Hippocampal formation (tissue), 2 donors: ENCODE measurements around the gene COL24A1.
"Not testable (repeated sequence)": the region's sequence is repeated elsewhere in the genome, so short reads cannot be mapped to it uniquely, and the experiment has no call there.

ENCODE experiments used
- DNase-seq, 2 donors: peaks; one replicate each; lab custom pipeline; 2025; lab: John Stamatoyannopoulos, UW

The COL24A1 gene

DNA sequence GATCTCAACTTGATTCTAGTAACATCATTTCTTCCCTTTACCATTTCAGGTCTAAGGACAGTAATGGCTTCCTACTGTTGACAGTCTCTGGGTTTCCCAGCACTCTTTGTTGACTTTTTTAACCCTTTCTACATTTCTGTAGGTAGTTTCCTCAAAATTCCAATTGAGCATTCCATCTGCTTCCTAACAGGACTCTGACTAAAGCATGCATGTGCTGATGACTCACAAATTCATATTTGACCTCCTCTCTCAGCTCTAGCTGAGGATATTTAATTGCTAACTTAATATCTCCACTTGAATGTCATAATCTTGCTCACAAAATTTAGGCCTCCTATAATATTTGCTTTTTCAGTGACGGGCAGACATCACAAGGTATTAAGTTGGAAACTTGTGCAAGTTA, 355.1 kb downstream of the COL24A1 start:
- no peak for DNase-seq

GRCh38 chr1:85799737-85800136, 356.8 kb downstream of the COL24A1 start:
- no peak for DNase-seq

GRCh38 chr1:85798419-85798818, 358.2 kb downstream of the COL24A1 start:
- DNase-seq, result no peak

- not testable (repeated sequence) for DNase-seq
Observed at GRCh38 chr1:85777021-85777420, 379.6 kb downstream of the COL24A1 start.

- no peak for DNase-seq
Observed at GRCh38 chr1:85762804-85763203, 393.8 kb downstream of the COL24A1 start.

DNA sequence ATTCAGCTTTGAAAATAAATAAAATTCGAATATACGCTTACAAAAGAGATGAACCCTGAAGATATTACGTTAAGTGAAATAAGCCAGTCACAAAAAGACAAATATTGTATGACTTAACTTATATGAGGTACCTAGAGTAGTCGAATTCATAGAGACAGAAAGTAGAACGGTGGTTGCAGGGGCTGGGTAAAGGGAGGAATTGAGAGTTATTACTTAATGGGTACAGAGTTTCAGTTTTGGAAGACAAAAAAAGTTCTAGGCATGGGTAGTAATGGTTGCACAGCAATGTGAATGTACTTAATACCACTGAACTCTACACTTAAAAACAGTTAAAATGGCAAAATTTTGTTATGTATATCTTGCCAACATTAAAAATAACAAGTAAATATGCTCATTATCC, 399.7 kb downstream of the COL24A1 start:
- DNase-seq, result no peak

- no peak for DNase-seq
Observed at GRCh38 chr1:85748120-85748519, 408.5 kb downstream of the COL24A1 start.

GRCh38 chr1:85746777-85747176, 409.8 kb downstream of the COL24A1 start:
- no peak for DNase-seq

GRCh38 chr1:85743814-85744213, 412.8 kb downstream of the COL24A1 start:
- no peak for DNase-seq

DNA sequence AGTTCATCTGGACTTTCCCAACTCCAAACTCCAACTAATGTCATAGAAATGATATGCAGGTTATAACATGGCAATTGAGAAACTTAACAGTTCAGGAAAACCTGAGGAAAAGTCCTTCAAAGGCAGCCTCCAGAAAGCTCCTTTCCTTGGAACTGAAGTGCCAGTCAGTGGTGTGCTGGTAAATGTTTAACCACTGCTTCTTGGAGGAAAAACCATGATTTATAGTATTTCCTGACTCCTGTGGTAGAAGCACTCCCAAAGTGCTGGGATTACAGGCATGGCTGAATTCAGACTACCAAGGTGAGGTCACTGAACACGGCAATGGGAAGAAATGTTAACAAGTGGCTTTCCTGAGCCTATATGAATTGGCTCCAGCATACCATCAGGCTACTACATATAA, 421.6 kb downstream of the COL24A1 start:
- DNase-seq, result no peak

DNA sequence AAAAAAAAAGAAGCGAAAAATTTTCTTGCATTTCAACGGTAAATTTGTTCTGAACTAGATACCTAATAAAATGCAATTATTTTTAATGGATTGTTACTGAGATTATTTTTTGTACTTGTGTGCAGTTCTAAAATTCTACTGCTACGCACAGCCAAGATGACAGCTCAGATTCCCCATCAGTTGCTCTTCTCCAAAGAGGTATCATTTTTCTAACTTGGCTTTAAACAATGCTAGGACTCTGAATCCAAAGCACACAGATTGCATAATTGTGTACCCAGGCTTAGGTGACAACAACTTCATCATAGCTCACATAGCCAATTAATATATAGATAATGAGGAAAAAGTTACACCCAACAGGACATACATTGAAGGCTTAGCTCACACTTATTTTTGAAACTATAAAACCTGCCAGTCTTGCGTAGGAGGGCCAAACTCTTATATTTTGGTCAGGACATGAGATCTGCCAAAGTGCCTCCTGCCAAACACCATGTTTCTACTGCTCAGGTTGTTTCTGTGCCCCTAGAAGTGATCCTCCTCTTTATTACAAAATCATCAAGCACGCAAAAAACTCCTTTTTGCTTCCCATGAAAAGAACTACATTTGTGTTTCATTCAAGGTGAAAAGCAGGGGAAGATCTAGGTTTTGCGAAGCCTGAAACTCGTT, 437.8 kb downstream of the COL24A1 start:
- no peak for DNase-seq

GRCh38 chr1:85714418-85715114, 442.0 kb downstream of the COL24A1 start:
- not testable (repeated sequence) for DNase-seq

DNA sequence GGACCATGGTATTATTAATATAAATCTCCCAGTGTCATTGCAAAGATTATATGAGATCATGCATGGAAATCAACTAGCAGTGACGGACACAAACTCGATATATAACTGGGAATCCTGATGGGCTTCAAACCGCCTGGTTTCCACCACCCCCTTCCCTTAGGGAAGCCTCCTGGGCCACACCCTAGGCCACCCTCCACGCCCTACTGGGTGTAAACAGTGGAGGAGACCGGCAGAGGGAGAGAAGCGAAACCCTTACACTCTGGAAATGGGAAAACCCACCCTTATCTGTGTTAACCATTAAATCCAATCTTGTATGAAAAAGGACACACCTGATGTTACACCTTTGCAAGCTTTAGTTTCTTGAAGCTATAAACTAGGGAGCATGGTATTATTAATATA, 447.7 kb downstream of the COL24A1 start:
- DNase-seq, result no peak

- DNase-seq, result peak; percentile 78 to 89
Observed at GRCh38 chr1:85707990-85708828, 448.4 kb downstream of the COL24A1 start, which contains the start of gene ZNHIT6. Gene ZNHIT6, minus strand, starts transcription at chr1:85708433. Its CDS starts 149 bp downstream, at chr1:85708284.

DNA sequence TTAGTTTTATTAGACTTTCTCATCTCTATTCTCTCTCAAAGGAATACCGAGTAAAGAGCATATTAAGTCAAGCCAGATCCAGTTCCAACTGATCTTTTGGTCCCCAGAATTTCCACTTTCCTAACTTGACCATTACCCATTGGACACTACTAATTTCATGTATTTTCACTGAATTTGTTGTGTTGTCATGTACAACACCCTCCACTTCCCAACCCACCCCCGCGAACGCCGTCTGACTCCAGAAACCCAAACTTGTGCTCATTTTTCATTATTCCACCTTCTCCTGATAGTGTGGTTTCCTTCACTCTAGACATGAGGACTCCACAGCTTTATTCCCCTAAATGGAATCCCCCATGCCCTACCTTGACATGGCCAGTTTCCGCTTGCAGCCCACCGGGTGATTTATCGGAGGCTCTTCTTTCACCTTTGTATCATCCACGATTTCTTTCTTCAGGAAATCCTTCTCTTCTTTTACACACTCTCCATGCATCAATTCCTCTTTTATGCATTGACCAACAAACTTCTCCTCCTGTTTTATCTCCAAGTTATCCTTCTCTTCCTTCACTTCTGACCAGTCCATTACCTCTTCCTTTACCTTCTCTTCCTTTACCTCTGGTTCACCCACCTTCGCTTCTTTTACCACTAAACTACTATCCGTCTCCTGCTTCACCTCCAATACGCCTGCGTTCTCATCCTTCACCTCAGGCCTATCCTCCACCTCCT, 449.1 kb downstream of the COL24A1 start:
- no peak for DNase-seq

DNA sequence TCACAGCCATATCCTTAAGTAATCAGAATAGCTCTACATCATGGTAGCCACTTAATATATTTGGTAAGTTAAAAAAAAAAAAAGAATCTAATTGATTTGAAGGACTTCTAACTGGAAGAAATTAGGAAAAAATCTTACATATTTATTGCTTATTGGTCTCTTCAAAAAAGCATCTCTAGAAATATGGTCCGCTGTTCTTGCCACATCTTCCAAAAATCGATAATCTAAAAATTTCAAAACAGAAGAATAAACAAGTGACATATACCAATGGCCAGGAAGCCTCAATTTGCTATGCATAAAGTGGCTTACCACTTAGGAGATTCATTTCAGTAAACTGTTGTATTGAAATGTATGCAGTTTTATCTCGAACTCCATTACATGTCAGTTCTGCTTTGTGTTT, 450.6 kb downstream of the COL24A1 start:
- DNase-seq, result no peak

GRCh38 chr1:85700422-85700821, 456.1 kb downstream of the COL24A1 start:
- DNase-seq, result no peak

DNA sequence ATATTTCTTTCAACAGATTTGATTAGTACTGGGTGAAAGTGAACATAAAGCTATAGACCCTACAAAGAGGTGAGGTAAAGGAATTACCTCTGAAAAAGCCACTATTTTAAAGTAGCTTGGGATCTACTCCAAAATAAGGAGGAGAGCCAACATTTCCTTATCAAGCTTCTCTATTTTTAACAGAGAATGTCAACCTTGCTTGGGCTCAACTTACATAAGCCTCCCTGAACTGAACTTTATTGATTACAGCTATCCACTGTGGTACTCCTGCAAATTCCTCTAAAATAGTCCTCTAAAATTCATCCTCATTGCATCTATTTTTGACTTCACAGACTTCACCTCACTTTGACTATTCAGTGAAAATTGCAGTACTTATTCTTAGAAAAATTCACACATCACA, 458.7 kb downstream of the COL24A1 start:
- no peak for DNase-seq

GRCh38 chr1:85692730-85693314, 463.8 kb downstream of the COL24A1 start:
- DNase-seq, result peak in 1 of 2 donors; percentile 35

GRCh38 chr1:85689775-85690404, 466.7 kb downstream of the COL24A1 start:
- no peak for DNase-seq
